Ectodermal cell (in vitro differentiated cells): Measurements from ENCODE around the gene PIGM.

Source experiments
- H3K27ac ChIP-seq: 2 replicates; pipeline ENCODE4 v1.7.0; 2013; ENCODE audit warnings: mild to moderate bottlenecking, low read depth, low read length; ENCODE audit not compliant: insufficient read depth, poor library complexity, severe bottlenecking
- H3K27me3 ChIP-seq: 2 replicates; pipeline ENCODE4 v1.7.0; 2013; ENCODE audit warnings: mild to moderate bottlenecking, low read length; ENCODE audit not compliant: insufficient read depth, control insufficient read depth, poor library complexity, severe bottlenecking
- H3K36me3 ChIP-seq: one replicate; pipeline ENCODE4 v1.7.0; 2013; ENCODE audit warnings: low read length; ENCODE audit not compliant: control insufficient read depth, insufficient read depth
- H3K4me1 ChIP-seq: one replicate; pipeline ENCODE4 v1.7.0; 2013; ENCODE audit warnings: low read length; ENCODE audit not compliant: control insufficient read depth, insufficient read depth
- H3K4me3 ChIP-seq: 2 replicates; pipeline ENCODE4 v1.7.0; 2013; ENCODE audit warnings: low read depth, low read length, control low read depth; ENCODE audit not compliant: insufficient read depth
- H3K9me3 ChIP-seq: 2 replicates; pipeline ENCODE4 v1.7.0; 2013; ENCODE audit warnings: mild to moderate bottlenecking, low read length, moderate library complexity; ENCODE audit not compliant: control insufficient read depth
- WGBS, 2 experiments: methylation state at CpG; one replicate each; pipeline ENCODE4 v1.1.7; 2013; ENCODE audit warnings: missing lambda C conversion rate in 2 of 2; 5-methylcytosine and 5-hydroxymethylcytosine counted together

Gene PIGM

DNA sequence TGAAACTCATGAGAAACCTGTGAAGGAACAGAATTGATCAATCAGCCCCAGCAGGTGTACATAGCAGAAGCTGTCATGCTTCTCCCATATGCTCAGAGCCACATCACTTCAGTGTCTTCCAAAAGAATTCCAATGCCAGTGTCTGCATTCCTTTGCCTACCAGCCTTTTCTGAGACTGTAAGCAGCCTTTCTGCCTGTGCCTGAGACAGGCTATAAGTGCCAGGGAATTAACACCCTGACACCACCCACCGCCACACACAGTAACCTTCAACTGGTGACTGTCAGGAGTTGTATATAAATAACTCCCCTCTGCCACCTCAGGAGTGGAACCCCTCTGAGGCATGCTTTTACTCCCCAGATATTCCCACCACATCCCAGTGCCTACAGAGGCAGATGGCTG is 39.6 kb downstream of the PIGM start:
- Histone ChIP-seq H3K9me3 (no peaks in the 10 kb centered on the region), H3K4me1 (no peaks in the 10 kb centered on the region), H3K36me3 (no peaks in the 10 kb centered on the region), H3K4me3 (no peak overlapping the region), H3K27me3 (no peaks in the 10 kb centered on the region), H3K27ac (no peak overlapping the region)
- 60 to 71% methylated on average over 1 of the region's 1 CpG for WGBS, 2 experiments

DNA sequence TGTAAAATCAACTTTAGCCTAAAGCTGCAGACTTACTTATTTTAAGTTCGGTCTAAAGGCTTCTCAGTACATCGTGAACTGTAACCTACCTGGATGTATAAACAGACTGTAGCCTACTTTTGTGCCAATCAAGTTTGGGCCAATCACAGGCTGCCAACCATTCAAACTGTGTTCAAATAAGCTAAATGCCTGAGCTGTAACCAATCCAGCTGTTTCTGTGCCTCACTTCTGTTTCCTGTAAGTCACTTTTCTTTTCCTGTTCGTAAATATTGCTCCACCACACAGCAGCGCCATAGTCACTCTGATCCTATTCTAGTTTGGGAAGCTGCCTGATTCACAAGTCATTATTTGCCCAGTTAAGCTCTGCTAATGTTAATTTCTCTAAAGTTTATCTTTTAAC is 40.3 kb downstream of the PIGM start:
- Histone ChIP-seq H3K9me3 (no peaks in the 10 kb centered on the region), H3K4me3 (no peak overlapping the region), H3K4me1 (no peaks in the 10 kb centered on the region), H3K27me3 (no peaks in the 10 kb centered on the region), H3K36me3 (no peaks in the 10 kb centered on the region), H3K27ac (no peak overlapping the region)
- 90 to 95% methylated on average over 4 of the region's 4 CpGs for WGBS, 2 experiments

DNA sequence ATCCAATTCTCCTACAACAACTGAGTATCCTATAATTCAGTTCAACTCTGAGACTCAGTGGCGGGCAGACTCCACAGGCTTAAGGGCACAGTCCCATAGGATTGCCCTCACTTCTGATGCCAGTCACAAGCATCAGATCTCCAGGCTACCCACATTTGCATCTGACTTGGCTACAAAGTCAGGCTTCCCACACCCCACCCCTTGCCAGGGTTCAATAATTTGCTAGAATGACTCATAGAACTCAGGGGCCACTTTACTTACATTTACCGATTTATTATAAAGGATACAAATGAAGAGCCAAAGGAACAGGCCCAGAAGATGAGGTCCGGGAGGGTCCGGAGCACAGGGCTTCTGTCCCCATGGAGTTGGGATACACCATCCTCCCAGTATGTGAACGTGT is 41.8 kb downstream of the PIGM start:
- H3K27me3 ChIP-seq, result no peaks in the 10 kb centered on the region
- no peak overlapping the region for H3K4me3 ChIP-seq
- H3K27ac ChIP-seq, result no peak overlapping the region
- no peaks in the 10 kb centered on the region for H3K4me1 ChIP-seq
- 89 to 93% methylated on average over 5 of the region's 5 CpGs for WGBS, 2 experiments
- H3K9me3 ChIP-seq, result no peaks in the 10 kb centered on the region
- no peaks in the 10 kb centered on the region for H3K36me3 ChIP-seq

- Histone ChIP-seq H3K27ac (no peak overlapping the region), H3K36me3 (no peaks in the 10 kb centered on the region), H3K9me3 (no peaks in the 10 kb centered on the region), H3K27me3 (no peaks in the 10 kb centered on the region), H3K4me3 (no peak overlapping the region), H3K4me1 (no peaks in the 10 kb centered on the region)
- 73 to 75% methylated on average over 3 of the region's 3 CpGs for WGBS, 2 experiments
Observed at GRCh38 chr1:159989581-159989980, 42.2 kb downstream of the PIGM start.

GRCh38 chr1:159988006-159988405 is 43.8 kb downstream of the PIGM start:
- H3K36me3 ChIP-seq, result no peaks in the 10 kb centered on the region
- H3K27ac ChIP-seq, result no peak overlapping the region
- H3K9me3 ChIP-seq, result no peaks in the 10 kb centered on the region
- H3K27me3 ChIP-seq, result no peaks in the 10 kb centered on the region
- no peaks in the 10 kb centered on the region for H3K4me1 ChIP-seq
- 86 to 92% methylated on average over 1 of the region's 1 CpG for WGBS, 2 experiments
- no peak overlapping the region for H3K4me3 ChIP-seq

DNA sequence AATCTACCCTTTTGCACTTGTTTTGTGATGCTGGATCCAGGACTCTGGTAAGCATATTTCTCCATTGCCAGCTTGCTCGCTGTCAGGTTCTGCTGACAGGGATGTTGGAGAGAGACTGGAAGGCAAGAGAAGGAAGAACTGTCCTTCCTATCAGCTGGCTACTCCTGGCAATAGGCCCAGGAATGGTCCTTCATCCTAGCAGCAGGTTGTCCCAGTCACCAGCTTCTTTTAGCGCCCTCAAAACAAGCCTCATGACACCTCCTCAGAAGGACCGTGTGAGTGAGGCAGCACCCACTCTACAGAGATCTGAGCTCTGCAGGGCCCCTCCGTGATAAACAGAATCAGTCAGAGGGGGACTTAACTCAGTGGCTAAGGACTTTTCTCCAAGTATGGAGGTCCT is 44.6 kb downstream of the PIGM start:
- WGBS, 2 experiments, result 87 to 89% methylated on average over 4 of the region's 4 CpGs
- H3K27ac ChIP-seq, result no peak overlapping the region
- H3K36me3 ChIP-seq, result no peaks in the 10 kb centered on the region
- H3K4me3 ChIP-seq, result no peak overlapping the region
- no peaks in the 10 kb centered on the region for H3K27me3 ChIP-seq
- H3K9me3 ChIP-seq, result no peaks in the 10 kb centered on the region
- no peaks in the 10 kb centered on the region for H3K4me1 ChIP-seq

- no peaks in the 10 kb centered on the region for H3K27me3 ChIP-seq
- H3K9me3 ChIP-seq, result no peaks in the 10 kb centered on the region
- no peaks in the 10 kb centered on the region for H3K36me3 ChIP-seq
- 93 to 100% methylated on average over 1 of the region's 1 CpG for WGBS, 2 experiments
- H3K27ac ChIP-seq, result no peak overlapping the region
- H3K4me3 ChIP-seq, result no peak overlapping the region
- no peaks in the 10 kb centered on the region for H3K4me1 ChIP-seq
Observed at GRCh38 chr1:159986531-159986930, 45.3 kb downstream of the PIGM start.

DNA sequence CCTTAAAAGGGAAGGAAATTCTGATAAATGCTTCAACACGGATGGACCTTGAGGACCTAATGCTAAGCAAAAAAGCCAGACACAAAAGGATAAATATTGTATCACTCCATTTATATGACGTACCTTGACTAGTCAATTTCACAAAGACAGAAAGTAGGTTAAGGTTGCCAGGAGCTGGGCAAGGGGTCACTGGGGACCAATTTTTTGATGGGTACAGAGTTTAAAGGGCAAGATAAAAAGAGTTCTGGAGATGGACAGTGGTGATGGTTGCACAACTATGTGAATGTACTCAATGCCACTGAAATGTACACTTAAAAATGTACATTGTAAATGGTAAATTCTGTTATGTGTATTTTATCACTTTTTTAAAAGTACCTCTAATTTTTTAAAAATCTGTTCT is 45.7 kb downstream of the PIGM start:
- no peaks in the 10 kb centered on the region for H3K27me3 ChIP-seq
- WGBS, 2 experiments, result 93 to 96% methylated on average over 2 of the region's 2 CpGs
- no peak overlapping the region for H3K27ac ChIP-seq
- no peak overlapping the region for H3K4me3 ChIP-seq
- H3K36me3 ChIP-seq, result no peaks in the 10 kb centered on the region
- H3K4me1 ChIP-seq, result no peaks in the 10 kb centered on the region
- no peaks in the 10 kb centered on the region for H3K9me3 ChIP-seq

- WGBS, 2 experiments, result 92 to 98% methylated on average over 6 of the region's 6 CpGs
- no peaks in the 10 kb centered on the region for H3K27me3 ChIP-seq
- no peaks in the 10 kb centered on the region for H3K36me3 ChIP-seq
- no peak overlapping the region for H3K4me3 ChIP-seq
- no peak overlapping the region for H3K27ac ChIP-seq
- no peaks in the 10 kb centered on the region for H3K4me1 ChIP-seq
- no peaks in the 10 kb centered on the region for H3K9me3 ChIP-seq
Observed at GRCh38 chr1:159985473-159985872, 46.3 kb downstream of the PIGM start.

GRCh38 chr1:159983681-159984080 is 48.1 kb downstream of the PIGM start:
- Histone ChIP-seq H3K36me3 (no peaks in the 10 kb centered on the region), H3K4me1 (no peaks in the 10 kb centered on the region), H3K27ac (no peak overlapping the region), H3K27me3 (no peaks in the 10 kb centered on the region), H3K4me3 (no peak overlapping the region), H3K9me3 (no peaks in the 10 kb centered on the region)
- WGBS, 2 experiments, result 70 to 71% methylated on average over 5 of the region's 5 CpGs

- Histone ChIP-seq H3K4me1 (no peaks in the 10 kb centered on the region), H3K27ac (no peak overlapping the region), H3K27me3 (no peaks in the 10 kb centered on the region), H3K36me3 (no peaks in the 10 kb centered on the region), H3K9me3 (no peaks in the 10 kb centered on the region), H3K4me3 (no peak overlapping the region)
- WGBS, 2 experiments, result 85 to 95% methylated on average over 5 of the region's 6 CpGs
Observed at GRCh38 chr1:159982280-159982679, 49.5 kb downstream of the PIGM start.
